Panc1 (cell line): ENCODE results near the gene SLCO2B1.

Experiments
- POLR2AphosphoS5 ChIP-seq: IDR thresholded peaks from 2 replicates; pipeline ENCODE4 v1.6.1; 2012; ENCODE audit warnings: mild to moderate bottlenecking, low read depth, low read length, moderate library complexity
- TF ChIP-seq, protein P1 (sequence below): fragments of 450-650 bp; IDR thresholded peaks from 2 replicates; pipeline ENCODE4 v1.5.1; 2017; ENCODE audit warnings: mild to moderate bottlenecking
- TF ChIP-seq, protein P2 (sequence below), 2 experiments: IDR thresholded peaks; 2 replicates each; pipeline ENCODE4 v1.6.1; 2011 to 2012; ENCODE audit warnings: low read depth in 2 of 2, control low read depth in 1 of 2, low read length in 1 of 2, mild to moderate bottlenecking in 1 of 2, moderate library complexity in 1 of 2; ENCODE audit not compliant: insufficient read depth in 1 of 2

DNA sequence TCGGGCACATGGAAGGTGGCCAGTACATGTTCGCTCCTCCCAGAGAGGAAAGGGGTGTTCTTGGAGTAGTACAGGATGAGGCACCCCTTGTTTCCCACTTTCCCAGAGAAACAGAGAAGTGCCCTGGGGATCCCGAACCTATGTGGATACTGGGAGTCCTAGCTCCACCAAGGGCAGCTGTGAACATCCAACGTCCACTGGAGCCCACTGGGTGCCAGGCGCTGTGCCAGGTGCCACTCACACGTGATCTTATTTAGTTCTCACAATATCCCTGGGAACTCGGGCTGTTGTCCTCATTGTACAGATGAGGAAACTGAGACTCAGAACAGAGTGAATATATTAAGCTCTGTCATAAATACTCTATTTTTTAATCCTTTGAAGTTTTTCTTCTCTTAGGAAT, 12.0 kb downstream of the SLCO2B1 start:
- TF ChIP-seq, protein P1, sequence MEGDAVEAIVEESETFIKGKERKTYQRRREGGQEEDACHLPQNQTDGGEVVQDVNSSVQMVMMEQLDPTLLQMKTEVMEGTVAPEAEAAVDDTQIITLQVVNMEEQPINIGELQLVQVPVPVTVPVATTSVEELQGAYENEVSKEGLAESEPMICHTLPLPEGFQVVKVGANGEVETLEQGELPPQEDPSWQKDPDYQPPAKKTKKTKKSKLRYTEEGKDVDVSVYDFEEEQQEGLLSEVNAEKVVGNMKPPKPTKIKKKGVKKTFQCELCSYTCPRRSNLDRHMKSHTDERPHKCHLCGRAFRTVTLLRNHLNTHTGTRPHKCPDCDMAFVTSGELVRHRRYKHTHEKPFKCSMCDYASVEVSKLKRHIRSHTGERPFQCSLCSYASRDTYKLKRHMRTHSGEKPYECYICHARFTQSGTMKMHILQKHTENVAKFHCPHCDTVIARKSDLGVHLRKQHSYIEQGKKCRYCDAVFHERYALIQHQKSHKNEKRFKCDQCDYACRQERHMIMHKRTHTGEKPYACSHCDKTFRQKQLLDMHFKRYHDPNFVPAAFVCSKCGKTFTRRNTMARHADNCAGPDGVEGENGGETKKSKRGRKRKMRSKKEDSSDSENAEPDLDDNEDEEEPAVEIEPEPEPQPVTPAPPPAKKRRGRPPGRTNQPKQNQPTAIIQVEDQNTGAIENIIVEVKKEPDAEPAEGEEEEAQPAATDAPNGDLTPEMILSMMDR, result no peak
- TF ChIP-seq, protein P2, sequence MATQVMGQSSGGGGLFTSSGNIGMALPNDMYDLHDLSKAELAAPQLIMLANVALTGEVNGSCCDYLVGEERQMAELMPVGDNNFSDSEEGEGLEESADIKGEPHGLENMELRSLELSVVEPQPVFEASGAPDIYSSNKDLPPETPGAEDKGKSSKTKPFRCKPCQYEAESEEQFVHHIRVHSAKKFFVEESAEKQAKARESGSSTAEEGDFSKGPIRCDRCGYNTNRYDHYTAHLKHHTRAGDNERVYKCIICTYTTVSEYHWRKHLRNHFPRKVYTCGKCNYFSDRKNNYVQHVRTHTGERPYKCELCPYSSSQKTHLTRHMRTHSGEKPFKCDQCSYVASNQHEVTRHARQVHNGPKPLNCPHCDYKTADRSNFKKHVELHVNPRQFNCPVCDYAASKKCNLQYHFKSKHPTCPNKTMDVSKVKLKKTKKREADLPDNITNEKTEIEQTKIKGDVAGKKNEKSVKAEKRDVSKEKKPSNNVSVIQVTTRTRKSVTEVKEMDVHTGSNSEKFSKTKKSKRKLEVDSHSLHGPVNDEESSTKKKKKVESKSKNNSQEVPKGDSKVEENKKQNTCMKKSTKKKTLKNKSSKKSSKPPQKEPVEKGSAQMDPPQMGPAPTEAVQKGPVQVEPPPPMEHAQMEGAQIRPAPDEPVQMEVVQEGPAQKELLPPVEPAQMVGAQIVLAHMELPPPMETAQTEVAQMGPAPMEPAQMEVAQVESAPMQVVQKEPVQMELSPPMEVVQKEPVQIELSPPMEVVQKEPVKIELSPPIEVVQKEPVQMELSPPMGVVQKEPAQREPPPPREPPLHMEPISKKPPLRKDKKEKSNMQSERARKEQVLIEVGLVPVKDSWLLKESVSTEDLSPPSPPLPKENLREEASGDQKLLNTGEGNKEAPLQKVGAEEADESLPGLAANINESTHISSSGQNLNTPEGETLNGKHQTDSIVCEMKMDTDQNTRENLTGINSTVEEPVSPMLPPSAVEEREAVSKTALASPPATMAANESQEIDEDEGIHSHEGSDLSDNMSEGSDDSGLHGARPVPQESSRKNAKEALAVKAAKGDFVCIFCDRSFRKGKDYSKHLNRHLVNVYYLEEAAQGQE (IDR thresholded peaks at IDR 0.05; ENCODE audit: insufficient read depth in 1 of 2, low read depth in 2 of 2, low read length in 1 of 2), result no peak
- TF ChIP-seq POLR2AphosphoS5, result no peak
